ENCODE data around the gene OSBPL5.

DNA sequence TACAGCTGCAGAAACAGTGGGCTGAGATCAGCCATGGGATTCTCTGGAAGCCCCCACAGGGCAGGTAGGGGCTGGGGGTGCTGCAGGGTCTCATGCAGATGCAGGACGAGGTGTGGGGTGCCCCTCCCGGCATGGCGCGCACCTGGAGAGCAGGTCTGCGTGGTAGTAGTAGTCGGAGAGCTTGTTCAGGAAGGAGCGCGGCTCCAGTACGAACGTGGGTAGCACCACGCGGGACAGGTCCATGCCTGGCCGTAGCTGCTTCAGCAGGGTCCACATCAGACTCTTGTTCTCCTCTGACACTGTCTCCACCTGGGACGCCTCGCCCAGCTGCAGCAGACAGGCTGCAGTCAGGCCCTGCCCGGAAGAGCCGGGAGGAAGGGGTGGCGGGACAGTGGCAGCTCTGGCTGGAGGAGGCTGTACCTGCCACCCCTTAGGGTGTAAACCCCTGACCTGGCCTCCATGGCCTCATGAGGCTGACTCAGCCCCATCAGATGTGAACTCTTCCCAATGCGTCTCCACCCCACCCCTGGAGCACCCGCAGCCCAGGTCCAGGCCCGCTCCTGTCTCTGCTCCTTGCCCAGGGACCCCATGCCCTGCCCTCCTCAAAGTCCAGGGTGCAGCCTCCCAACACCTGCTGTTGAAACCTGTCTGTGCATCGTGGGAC is 60.9 kb downstream of the OSBPL5 start:
- TF ChIP-seq FOXA1 (IDR thresholded peaks at IDR 0.05) (no peak), HDGF (IDR thresholded peaks at IDR 0.05; ENCODE audit: borderline replicate concordance) (no peak), TARDBP (IDR thresholded peaks at IDR 0.05) (no peak), BHLHE40 (IDR thresholded peaks at IDR 0.05; ENCODE audit: borderline replicate concordance) (no peak), ELF4 (IDR thresholded peaks at IDR 0.05) (no peak), SP1 (IDR thresholded peaks at IDR 0.05) (no peak), CTBP1 (IDR thresholded peaks at IDR 0.05; ENCODE audit: borderline replicate concordance) (no peak), ARNT (IDR thresholded peaks at IDR 0.05) (no peak)
